GM12878 (cell line): ENCODE results near the gene TSPEAR. TPM values are rescaled to one million over a fixed set of nuclear protein-coding genes. Genes with fewer than 3 reads are reported as not detected.

Experiments used
- ATAC-seq: fragments of 200-7000 bp; cut with Tn5 transposase; 3 replicates; pipeline ENCODE4 v1.9.1; 2020; ENCODE audit warnings: mild to moderate bottlenecking, moderate library complexity
- BruUV-seq: library from RNA; stranded (reverse); fragments of 400-500 nt; replicated peaks from 2 replicates; lab custom pipeline; 2021; lab: Mats Ljungman, UMichigan
- CTCF ChIA-PET: fragments of 300-600 bp; sonication (Branson Sonifier 250); formaldehyde crosslinking; extraction: SDS; loops from one replicate; lab custom pipeline; 2021; ENCODE audit warnings: inconsistent platforms; lab: Yijun Ruan, JAX
- POLR2A ChIA-PET: fragments of 350-600 bp; formaldehyde crosslinking; extraction: SDS; loops from one replicate; lab custom pipeline; 2021; ENCODE audit warnings: inconsistent platforms; lab: Charles Lee
- RAD21 ChIA-PET: fragments of 300-600 bp; sonication (Branson Sonifier 250); formaldehyde crosslinking; loops from one replicate; lab custom pipeline; 2023; ENCODE audit warnings: antibody characterized with exemption; ENCODE audit not compliant: unreplicated experiment; lab: Charles Lee
- SMC1A ChIA-PET: fragments of 300-600 bp; sonication (Branson Sonifier 250); formaldehyde crosslinking; loops from one replicate; lab custom pipeline; 2023; ENCODE audit not compliant: unreplicated experiment, uncharacterized antibody; lab: Charles Lee
- DNase-seq: peaks from one replicate; pipeline ENCODE4 v3.0.0-alpha.2; 2011; ENCODE audit warnings: low read depth, low spot score
- FAIRE-seq: peaks from 3 replicates; lab custom pipeline; 2011; peaks lifted over from hg19 to GRCh38; lab: Jason Lieb, UNC
- H2AFZ ChIP-seq: 2 replicates; pipeline ENCODE4 v1.6.0; 2011; ENCODE audit warnings: low read depth, low read length, control low read depth; ENCODE audit not compliant: control insufficient read depth
- H3K27ac ChIP-seq: 2 replicates; pipeline ENCODE4 v1.5.1; 2011; ENCODE audit warnings: control low read depth; ENCODE audit not compliant: control insufficient read depth, insufficient read depth
- H3K27me3 ChIP-seq, 2 experiments: replicated peaks in 1 of 2; 2 replicates each; pipeline versions ENCODE4 v1.6.0 to v1.6.1; 2011; ENCODE audit warnings: low read length in 1 of 2; ENCODE audit not compliant: control insufficient read depth in 2 of 2, insufficient read depth in 2 of 2
- H3K36me3 ChIP-seq, 2 experiments: 2 replicates each; pipeline ENCODE4 v1.5.1; 2011; ENCODE audit warnings: low read length in 1 of 2; ENCODE audit not compliant: control insufficient read depth in 2 of 2, insufficient read depth in 2 of 2
- H3K4me1 ChIP-seq: 2 replicates; pipeline ENCODE4 v1.6.1; 2011; ENCODE audit warnings: mild to moderate bottlenecking, low read length, moderate library complexity, mixed read lengths; ENCODE audit not compliant: control insufficient read depth, insufficient read depth
- H3K4me2 ChIP-seq: 2 replicates; pipeline ENCODE4 v1.6.0; 2011; ENCODE audit warnings: control low read depth; ENCODE audit not compliant: control insufficient read depth, insufficient read depth
- H3K4me3 ChIP-seq: fragments of 200-600 bp; sonication (generic); 2 replicates; pipeline ENCODE4 v1.5.1; 2016
- H3K79me2 ChIP-seq: 2 replicates; pipeline ENCODE4 v1.6.0; 2011; ENCODE audit warnings: low read length; ENCODE audit not compliant: control insufficient read depth, insufficient read depth
- H3K9ac ChIP-seq: 2 replicates; pipeline ENCODE4 v1.8.0; 2011; ENCODE audit warnings: low read length, control low read depth, mixed read lengths; ENCODE audit not compliant: control insufficient read depth, insufficient read depth
- H3K9me3 ChIP-seq: replicated peaks from 3 replicates; pipeline ENCODE4 v1.5.1; 2011; ENCODE audit warnings: mild to moderate bottlenecking, low read length; ENCODE audit not compliant: control insufficient read depth, insufficient read depth
- H4K20me1 ChIP-seq: 2 replicates; pipeline ENCODE4 v1.6.0; 2011; ENCODE audit not compliant: control insufficient read depth, insufficient read depth
- ATF2 ChIP-seq: IDR thresholded peaks from 2 replicates; pipeline ENCODE4 v1.6.1; 2012; ENCODE audit warnings: low read length, inconsistent platforms
- BCL3 ChIP-seq: IDR thresholded peaks from 2 replicates; pipeline ENCODE4 v1.6.1; 2011; ENCODE audit warnings: borderline replicate concordance, low read depth, mild to moderate bottlenecking, moderate library complexity, low read length; ENCODE audit not compliant: insufficient read depth, poor library complexity, severe bottlenecking
- LARP7 ChIP-seq: fragments of 450-650 bp; IDR thresholded peaks from 2 replicates; pipeline ENCODE4 v1.6.1; 2017; ENCODE audit warnings: mild to moderate bottlenecking
- MEF2A ChIP-seq: IDR thresholded peaks from 2 replicates; pipeline ENCODE4 v1.6.1; 2011; ENCODE audit warnings: low read depth, mild to moderate bottlenecking, low read length, moderate library complexity; ENCODE audit not compliant: insufficient read depth
- NR2C2 ChIP-seq: IDR thresholded peaks from 2 replicates; pipeline ENCODE4 v1.6.1; 2011; ENCODE audit warnings: borderline replicate concordance, low read depth; ENCODE audit not compliant: control insufficient read depth, insufficient read length
- PBX3 ChIP-seq: IDR thresholded peaks from 2 replicates; pipeline ENCODE4 v1.6.1; 2011; ENCODE audit warnings: mild to moderate bottlenecking, low read depth, low read length, moderate library complexity; ENCODE audit not compliant: insufficient replicate concordance
- TCF7 ChIP-seq: IDR thresholded peaks from 2 replicates; pipeline ENCODE4 v1.6.1; 2014; ENCODE audit warnings: antibody characterized with exemption, borderline replicate concordance
- USF2 ChIP-seq: IDR thresholded peaks from 2 replicates; pipeline ENCODE4 v1.6.1; 2011; ENCODE audit warnings: low read depth, low read length, improper control_type of control experiment, borderline replicate concordance
- ZBTB4 ChIP-seq: fragments of 450-650 bp; formaldehyde crosslinking; IDR thresholded peaks from 2 replicates; pipeline ENCODE4 v1.4.0; 2022; ENCODE audit warnings: mild to moderate bottlenecking, moderate library complexity
- WGBS: methylation state at CpG from one replicate; pipeline ENCODE4 v1.1.6; 2016; ENCODE audit warnings: low lambda C conversion rate; ENCODE audit not compliant: insufficient replicate concordance, insufficient coverage; ENCODE audit errors: missing lambda C conversion rate; 5-methylcytosine and 5-hydroxymethylcytosine counted together
- in situ Hi-C: fragments of 300-500 bp; cut with MboI; formaldehyde crosslinking; loops from 9 replicates; pipeline ENCODE4 v1.14.3; 2018; ENCODE audit warnings: mixed read lengths
- intact Hi-C: fragments of 100-400 bp; cut with micrococcal nuclease; formaldehyde crosslinking; loops from one replicate; pipeline ENCODE4 v1.14.2; 2022; ENCODE audit not compliant: unreplicated experiment
- polyA plus RNA-seq, 11 experiments: library from polyadenylated mRNA; depleted of rRNA in 4 of 11; unstranded in 6 of 11; stranded (reverse) in 5 of 11; fragments of >200 nt; fragmentation: Nextera tagmentation in 4 of 11; fragmentation: Illumina TruSeq in 1 of 11; extraction: Ambion mirVana in 4 of 11; extraction: Trizol in 1 of 11; gene quantifications; 1 replicate in 1 of 11; 2 replicates in 10 of 11; pipeline versions ENCODE4 v1.2.1 to v1.2.3, GENCODE V29; 2011 to 2016; ENCODE audit warnings: inconsistent platforms in 2 of 11, missing spikeins in 2 of 11, low read depth in 1 of 11
- total RNA-seq, 4 experiments: library from RNA; depleted of rRNA in 3 of 4; stranded (reverse); fragments of >200 nt in 3 of 4; fragmentation: Illumina TruSeq in 1 of 4; extraction: Trizol in 1 of 4; gene quantifications; 2 replicates each; pipeline versions ENCODE4 v1.2.1 to v1.2.3, GENCODE V29; 2013 to 2021

Gene TSPEAR
- total and polyA plus RNA-seq, 10 of the 15 experiments (the other 5 are each of a cell fraction or from before 2014, with no cell fraction given): not detected

- Histone ChIP-seq H3K79me2 (no peaks in the 10 kb centered on the region), H3K9ac (no peak overlapping the region), H3K27ac (no peak overlapping the region), H3K9me3 (no peaks in the 10 kb centered on the region), H3K4me3 (no peak overlapping the region), H2AFZ (no peak overlapping the region), H3K27me3 (no peaks in the 10 kb centered on the region; a peak in 1 of 4 replicates), H3K4me2 (no peak overlapping the region), H3K36me3 (no peaks in the 10 kb centered on the region), H3K4me1 (no peaks in the 10 kb centered on the region), H4K20me1 (no peaks in the 10 kb centered on the region)
- SMC1A ChIA-PET: no interaction called here
- ATAC-seq (no peak), FAIRE-seq (no peak), DNase-seq (no peak)
- in situ Hi-C loops: loop anchor here (5.0 kb wide), 1 partner anchor 287 kb away; no protein-coding TSS in a partner anchor
- TF ChIP-seq ATF2 (no peak), ZBTB4 (CRISPR knock-in tag) (no peak), TCF7 (no peak), LARP7 (no peak), MEF2A (no peak), USF2 (no peak), BCL3 (peak; percentile 63), NR2C2 (no peak), PBX3 (peak; percentile 45)
- CTCF ChIA-PET: no interaction called here
- WGBS: 52% methylated on average over 16 of the region's 16 CpGs
- intact Hi-C loops: no loop called here
- RAD21 ChIA-PET: no interaction called here
- POLR2A ChIA-PET: no interaction called here
- no TSS peak for BruUV-seq
Measured at GRCh38 chr21:44505673-44506278, 205.6 kb downstream of the TSPEAR start.
